Right atrium auricular region (tissue), 2 donors: ENCODE measurements around the gene ADM5. TPM values are rescaled to one million over a fixed set of nuclear protein-coding genes. Genes with fewer than 3 reads are reported as not detected.

ENCODE experiments used
- DNase-seq: peaks from one replicate; pipeline ENCODE4 v3.0.0-alpha.2; 2019; ENCODE audit warnings: low spot score
- H3K27ac ChIP-seq, 2 donors: fragments of 200-600 bp; sonication (generic); 1 replicate in 1 of 2; 2 replicates in 1 of 2; pipeline ENCODE4 v1.5.1; 2016 to 2019
- H3K27me3 ChIP-seq, 2 donors: fragments of 200-600 bp; sonication (generic); one replicate each; pipeline versions ENCODE4 v1.5.1 to v1.6.0; 2017 to 2019
- H3K36me3 ChIP-seq: fragments of 200-600 bp; sonication (generic); one replicate; pipeline ENCODE4 v1.5.1; 2016
- H3K4me1 ChIP-seq, 2 donors: fragments of 200-600 bp; sonication (generic); one replicate each; pipeline versions ENCODE4 v1.5.1 to v1.6.0; 2017 to 2019
- H3K4me3 ChIP-seq, 2 donors: fragments of 200-600 bp; sonication (generic); 1 replicate in 1 of 2; 2 replicates in 1 of 2; pipeline ENCODE4 v1.5.1; 2017 to 2019; ENCODE audit warnings: mild to moderate bottlenecking in 1 of 2, moderate library complexity in 1 of 2
- H3K9me3 ChIP-seq, 2 donors: fragments of 200-600 bp; sonication (generic); one replicate each; pipeline ENCODE4 v1.5.1; 2019
- CTCF ChIP-seq, 2 donors: fragments of 200-600 bp; sonication (generic); IDR thresholded peaks; one replicate each; pipeline ENCODE4 v1.5.1; 2019; ENCODE audit warnings: antibody characterized with exemption in 2 of 2
- total RNA-seq, 2 donors: library from RNA; depleted of rRNA; stranded (reverse); fragments of >200 nt; gene quantifications; one replicate each; pipeline ENCODE4 v1.1.0, GENCODE V29; 2016

ADM5 gene
- total RNA-seq, 2 donors from 2014 or later, result 0.43 TPM; not detected in 1

GRCh38 chr19:49677231-49677900 is 12.0 kb upstream of the ADM5 start, which contains the start of gene PRMT1:
TSS of gene PRMT1 (plus strand) at chr19:49677271. CDS start at chr19:49677281, 10 bp downstream.
- DNase-seq, result no peak
- TF ChIP-seq CTCF (IDR thresholded peaks at IDR 0.05), result no peak
- Histone ChIP-seq H3K9me3 (no peaks in the 10 kb centered on the region), H3K4me3 (peak within 1 kb of the TSS; percentile 99), H3K4me1 (peaks cover 0 to 54% of the 10 kb centered on the region in 2 donors), H3K36me3 (peaks cover 16% of the 10 kb centered on the region), H3K27ac (peak within 1 kb of the TSS; percentile 98), H3K27me3 (no peaks in the 10 kb centered on the region)

- Histone ChIP-seq H3K4me1 (peaks cover 0 to 54% of the 10 kb centered on the region in 2 donors), H3K27me3 (no peaks in the 10 kb centered on the region), H3K27ac (peak overlapping the region; percentile 98), H3K4me3 (peak overlapping the region; percentile 99), H3K9me3 (no peaks in the 10 kb centered on the region), H3K36me3 (peaks cover 23% of the 10 kb centered on the region)
- peak; percentile 40 to 69 for TF ChIP-seq CTCF (IDR thresholded peaks at IDR 0.05)
- DNase-seq, result peak; percentile 75
Observed at GRCh38 chr19:49677901-49678674, 11.3 kb upstream of the ADM5 start.

DNA sequence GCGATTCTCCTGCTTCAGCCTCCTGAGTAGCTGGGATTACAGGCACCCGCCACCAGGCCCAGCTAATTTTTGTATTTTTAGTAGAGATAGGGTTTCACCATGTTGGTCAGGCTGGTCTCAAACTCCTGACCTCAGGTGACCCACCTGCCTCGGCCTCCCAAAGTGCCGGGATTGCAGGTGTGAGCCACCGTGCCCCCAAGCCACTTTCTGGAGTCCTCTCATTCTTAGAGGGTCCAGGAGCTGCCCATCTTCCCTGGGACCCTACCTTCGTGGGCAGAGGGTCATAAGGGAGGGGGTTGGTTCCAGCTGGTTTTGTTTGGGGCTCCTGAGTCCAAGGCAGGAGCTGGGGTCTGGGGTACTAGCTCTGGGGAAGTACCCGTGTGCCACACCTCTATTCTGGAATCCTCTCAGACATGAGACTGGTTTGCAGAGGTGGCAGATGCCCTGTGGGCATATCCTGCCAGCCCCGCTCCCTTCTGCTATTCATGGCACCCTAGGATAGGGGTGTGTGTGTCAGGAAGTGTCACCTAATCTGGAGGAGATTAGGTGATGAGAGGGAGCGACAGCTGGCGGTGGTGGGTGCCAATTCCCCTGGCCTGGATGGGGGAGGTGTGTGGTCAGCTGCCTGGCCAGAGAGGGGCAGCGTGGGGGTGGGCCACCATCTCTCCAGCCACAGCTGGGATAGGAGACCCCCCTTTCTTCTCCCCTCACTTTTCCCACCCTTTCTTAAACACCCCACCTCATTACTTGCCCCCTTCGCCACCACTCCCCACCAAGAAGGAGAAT is 10.2 kb upstream of the ADM5 start:
- no peaks in the 10 kb centered on the region for H3K27me3 ChIP-seq
- no peaks in the 10 kb centered on the region for H3K9me3 ChIP-seq
- peaks cover 33% of the 10 kb centered on the region for H3K36me3 ChIP-seq
- peak overlapping the region in 1 of 2 donors; percentile 99 for H3K4me3 ChIP-seq
- no peak for TF ChIP-seq CTCF (IDR thresholded peaks at IDR 0.05)
- DNase-seq, result no peak
- H3K27ac ChIP-seq, result peak overlapping the region; percentile 98
- H3K4me1 ChIP-seq, result peaks cover 0 to 54% of the 10 kb centered on the region in 2 donors

- H3K4me1 ChIP-seq, result peaks cover 0 to 60% of the 10 kb centered on the region in 2 donors
- peaks cover 40% of the 10 kb centered on the region for H3K36me3 ChIP-seq
- TF ChIP-seq CTCF (IDR thresholded peaks at IDR 0.05), result no peak
- no peak for DNase-seq
- H3K27me3 ChIP-seq, result no peaks in the 10 kb centered on the region
- H3K27ac ChIP-seq, result peak overlapping the region; percentile 98
- no peaks in the 10 kb centered on the region for H3K9me3 ChIP-seq
- peak overlapping the region in 1 of 2 donors; percentile 26 for H3K4me3 ChIP-seq
Observed at GRCh38 chr19:49679771-49680413, 9.5 kb upstream of the ADM5 start.
